NOMO-1 (cell line): ENCODE data around the gene TMEM108.

Source experiments
- DNase-seq, 2 experiments: peaks; one replicate each; lab custom pipeline; 2025; ENCODE audit not compliant: unreplicated experiment in 2 of 2; lab: John Stamatoyannopoulos, UW

TMEM108 gene

DNA sequence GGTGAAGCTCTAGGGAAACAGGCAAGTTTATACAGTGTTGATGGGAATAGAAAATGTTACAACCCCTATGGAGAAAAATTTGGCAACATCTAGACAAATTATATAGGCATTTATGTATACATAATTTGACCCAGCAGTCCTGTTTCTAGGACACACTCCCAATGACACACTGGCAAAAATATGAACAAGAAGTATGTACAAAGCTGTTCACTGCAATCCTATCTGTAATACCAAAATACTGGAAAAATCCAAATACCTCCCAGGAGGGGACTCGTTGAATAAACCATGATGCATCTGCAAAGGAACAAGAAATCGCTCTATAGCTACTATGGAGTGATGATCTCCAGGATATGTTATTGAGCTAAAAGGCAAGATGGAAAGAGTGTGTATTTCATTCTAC, 370.2 kb downstream of the TMEM108 start:
- DNase-seq: no peak

DNA sequence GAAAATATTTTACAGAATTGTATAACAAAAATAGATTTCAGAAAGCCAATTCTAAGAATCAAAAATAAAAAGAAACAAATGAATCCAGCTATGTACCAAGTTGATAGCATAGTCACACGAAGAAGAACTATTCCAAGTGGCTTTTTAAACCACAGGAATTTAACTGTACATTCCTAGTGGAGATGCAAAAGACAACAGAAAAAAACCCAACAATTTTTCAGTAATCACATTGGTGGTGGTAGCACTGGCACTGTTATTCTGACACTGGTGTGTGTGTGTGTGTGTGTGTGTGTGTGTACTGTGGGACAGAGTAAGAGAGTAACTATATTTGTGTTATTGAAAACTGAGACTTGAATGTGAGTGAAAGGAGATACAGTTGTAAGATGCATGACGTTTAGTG, 370.8 kb downstream of the TMEM108 start:
- no peak for DNase-seq

DNA sequence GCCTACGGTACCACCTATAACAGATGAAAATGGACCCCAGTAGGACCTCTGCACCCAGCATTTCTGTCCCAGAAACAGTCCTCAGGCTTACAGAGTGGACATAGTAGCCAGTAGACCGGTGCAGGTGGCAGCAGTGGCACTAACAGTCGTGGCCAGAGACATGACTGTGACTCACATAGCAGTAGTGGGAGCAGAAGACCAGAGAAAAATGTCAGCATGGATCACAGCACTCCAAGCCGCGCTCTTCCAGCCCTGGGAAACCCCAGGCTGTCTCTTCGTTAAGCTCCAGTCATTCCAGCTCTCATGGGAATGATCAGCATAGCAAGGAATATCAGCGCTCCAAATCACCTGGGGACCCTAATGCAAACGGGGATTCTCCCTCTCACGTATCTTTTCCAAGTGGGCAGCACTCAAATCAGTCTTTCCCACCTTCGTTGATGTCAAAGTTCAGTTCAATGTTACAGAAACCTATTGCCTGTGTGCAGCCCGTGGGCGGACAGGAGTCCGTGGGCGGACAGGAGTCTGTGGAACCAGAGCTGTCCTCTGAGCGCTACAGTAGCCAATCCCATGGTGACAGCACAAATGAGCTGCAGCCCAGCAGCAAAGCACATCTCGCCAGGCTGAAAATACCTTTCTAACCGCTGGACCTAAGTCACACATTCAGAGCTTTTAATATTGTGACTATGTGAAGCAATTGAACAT, 372.2 kb downstream of the TMEM108 start:
- no peak for DNase-seq

DNA sequence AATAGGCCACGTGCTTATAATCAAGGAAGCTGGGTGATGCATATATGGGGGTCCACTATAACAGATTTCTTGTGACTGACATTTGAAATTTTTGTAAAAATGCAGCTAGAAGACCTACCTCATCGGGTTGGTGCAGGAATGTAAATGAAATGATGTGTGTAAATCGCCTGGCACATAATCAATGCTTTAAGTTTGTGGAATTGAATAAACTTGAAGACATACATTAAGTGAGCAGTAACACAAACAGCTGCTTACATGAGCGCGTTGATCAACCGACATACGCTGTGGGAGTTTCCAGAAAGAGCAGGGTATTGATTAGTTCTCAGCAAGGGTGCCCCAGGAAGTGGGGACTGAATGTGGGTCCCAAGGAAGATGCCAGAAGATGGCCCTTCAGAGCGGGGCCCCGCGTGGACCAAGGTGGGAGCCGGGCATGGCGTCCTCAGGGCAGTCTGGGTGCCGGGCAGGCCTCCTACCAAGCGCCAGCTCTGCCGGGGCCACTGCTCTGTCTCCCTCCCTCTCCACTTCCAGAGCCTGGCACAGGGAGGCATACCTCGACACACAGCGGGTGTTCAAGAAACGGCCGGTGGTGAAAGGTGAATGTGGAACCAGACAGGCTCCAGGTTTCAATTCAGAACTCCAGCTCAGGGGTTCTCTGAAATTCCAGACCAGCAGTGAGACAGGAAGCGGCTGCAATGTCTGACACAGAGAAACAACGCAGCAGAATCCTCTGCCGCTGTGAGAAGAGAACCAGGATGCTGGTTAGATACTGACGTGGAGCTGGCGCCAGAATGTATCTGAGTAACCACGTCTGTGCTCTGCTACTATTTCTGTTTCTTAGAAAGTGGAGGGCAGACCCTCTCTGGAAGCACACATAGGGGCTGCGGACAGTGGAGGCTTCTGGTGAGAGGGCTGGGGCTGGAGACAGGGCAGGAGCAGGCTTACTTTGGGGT, 374.3 kb downstream of the TMEM108 start:
- DNase-seq: no peak

DNA sequence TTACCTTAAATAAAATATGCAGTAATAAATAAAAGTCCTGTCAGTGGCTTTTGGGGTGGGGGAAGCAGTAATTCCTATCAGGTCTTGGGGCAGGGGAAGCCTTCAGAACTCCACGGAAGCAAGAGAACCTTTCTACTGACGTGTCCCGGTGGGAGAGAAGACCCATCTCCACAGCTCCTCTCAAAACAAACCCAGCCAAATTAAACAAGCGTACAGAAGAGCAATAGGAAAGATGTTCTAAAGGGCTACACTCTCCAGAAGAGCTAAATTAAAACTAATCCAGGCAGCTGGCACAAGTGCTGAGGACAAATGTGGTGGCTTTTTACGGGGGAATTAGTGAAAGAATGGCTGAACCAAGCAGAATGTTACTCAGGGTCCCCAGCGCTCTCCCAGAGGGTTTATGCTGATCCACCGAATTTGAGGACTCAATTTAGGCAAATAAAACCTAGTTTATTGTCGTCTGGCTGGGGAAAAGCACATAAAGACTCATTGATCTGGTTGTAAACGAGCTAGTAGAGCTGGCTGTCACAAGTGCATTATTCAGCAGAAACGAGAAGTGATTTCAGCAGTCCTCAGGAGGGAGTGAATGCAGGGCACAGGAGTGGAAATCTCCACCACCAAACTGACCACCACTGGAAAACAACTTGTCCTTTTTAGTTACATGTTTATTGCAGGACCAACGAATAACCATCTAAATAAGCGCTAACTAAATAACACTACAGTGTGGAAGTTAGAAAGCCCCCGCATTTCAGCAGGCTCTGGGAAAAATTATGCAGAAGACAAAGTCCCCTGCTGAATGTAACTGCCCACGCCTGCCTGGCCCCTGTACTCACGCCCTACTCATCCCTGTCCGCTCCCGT, 375.2 kb downstream of the TMEM108 start:
- peak in 1 of 2 experiments; percentile 65 for DNase-seq

DNA sequence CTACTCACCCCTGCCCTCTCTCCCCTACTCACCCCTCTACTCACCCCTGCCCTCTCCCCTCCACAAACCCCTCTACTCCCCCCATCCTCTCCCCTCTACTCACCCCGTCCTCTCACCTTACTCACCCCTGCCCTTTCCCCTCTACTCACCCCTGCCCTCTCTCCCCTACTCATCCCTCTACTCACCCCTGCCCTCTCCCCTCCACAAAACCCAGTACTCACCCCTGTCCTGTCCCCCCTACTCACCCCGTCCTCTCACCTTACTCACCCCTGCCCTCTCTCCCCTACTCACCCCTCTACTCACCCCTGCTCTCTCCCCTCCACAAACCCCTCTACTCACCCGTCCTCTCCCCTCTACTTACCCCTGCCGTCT, 375.8 kb downstream of the TMEM108 start:
- DNase-seq: no peak

DNA sequence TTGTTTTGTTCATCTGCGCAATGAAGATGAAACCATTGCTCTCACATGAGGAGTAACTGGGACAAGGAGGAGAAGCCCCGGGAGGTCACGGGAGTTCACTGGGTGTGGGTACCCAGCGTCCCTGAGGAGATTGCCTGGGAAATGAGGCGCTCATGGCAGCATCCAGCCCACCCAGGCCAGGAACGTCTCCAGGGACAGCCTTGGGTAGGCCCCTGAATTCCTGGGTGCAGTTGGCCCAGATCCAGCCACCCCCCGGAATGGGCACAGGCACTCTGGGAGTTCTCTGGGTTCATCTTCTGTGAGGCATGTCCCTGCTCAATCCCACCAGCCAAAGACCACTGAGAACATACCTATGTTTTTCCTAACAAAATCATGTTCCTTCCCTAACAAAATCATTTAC, 380.2 kb downstream of the TMEM108 start:
- no peak for DNase-seq

DNA sequence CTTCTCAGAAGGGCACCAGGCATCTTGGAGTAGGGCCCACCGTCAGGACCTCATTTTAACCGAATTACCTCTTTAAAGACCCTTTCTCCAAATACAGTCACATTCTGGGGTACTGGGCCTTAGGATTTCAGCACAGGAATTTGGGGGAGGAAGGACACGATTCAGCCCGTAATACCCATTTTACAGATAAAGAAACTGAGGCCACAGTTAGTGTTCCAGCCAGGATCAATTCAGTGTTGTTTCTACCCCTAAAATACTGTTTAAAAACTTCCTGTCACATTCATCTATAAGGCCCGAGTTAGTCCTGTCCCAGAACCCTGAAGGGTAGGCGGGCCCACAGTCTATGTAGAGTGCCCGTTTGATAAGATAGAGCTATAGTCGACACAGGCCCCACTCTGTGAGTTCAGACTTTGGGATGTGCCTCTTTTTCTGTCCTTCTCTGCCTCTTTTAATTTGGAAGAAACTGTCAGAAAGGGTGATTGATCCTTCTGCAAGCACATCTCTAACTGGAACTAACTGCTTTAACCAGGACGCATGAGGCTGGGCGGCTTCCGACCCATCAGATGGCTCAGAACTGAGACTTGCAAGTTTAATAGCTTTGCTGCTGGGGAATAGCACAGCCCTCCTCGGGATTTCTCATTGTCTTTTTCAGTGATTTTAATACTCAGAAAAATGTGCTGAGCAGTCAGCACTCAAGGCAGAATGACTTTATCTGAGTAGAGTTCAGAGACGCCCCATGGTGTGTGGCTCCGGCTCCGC, 381.1 kb downstream of the TMEM108 start:
- no peak for DNase-seq

DNA sequence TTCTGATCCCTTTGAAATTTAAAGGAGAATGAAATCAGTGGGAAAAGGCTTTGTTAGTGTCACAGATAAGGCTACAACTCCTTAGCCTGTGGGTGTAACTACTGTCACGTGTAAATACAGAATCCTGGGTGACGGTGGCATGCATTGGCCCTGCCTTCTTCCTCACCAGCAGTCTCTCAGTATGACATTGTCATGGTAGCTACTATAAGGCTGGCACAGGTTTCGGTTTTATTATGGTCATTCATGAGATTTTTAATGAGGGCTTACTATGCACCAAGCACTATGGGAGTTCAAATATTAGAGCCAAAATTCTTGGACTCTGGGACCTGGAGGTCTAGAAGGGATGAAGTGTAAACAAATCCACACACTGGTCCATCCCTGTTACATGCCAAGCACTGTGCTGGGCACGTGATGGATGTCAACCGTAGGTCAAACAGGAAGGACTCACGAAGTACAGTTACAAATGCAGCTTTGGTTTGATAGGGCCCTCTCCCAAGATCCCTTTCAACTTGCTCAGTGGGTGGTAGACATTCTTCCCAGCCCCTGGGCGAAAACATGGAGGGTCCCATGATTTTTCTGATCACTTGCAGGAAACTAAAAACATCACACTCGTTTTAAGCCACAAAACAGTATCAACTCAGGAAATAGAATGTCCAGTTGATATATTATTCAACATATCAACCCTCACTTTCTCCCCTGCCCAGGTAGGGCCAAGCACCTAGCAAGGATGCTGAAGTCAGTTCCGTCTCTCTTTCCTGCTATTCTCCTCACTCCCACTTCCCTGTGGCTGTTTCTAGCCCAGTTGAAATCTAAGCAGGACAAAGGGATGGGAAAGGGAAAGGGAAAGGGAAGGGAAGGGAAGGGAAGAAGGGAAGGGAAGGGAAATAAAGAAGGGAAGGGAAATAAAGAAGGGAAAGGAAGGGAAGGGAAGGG, 387.0 kb downstream of the TMEM108 start:
- DNase-seq: no peak

DNA sequence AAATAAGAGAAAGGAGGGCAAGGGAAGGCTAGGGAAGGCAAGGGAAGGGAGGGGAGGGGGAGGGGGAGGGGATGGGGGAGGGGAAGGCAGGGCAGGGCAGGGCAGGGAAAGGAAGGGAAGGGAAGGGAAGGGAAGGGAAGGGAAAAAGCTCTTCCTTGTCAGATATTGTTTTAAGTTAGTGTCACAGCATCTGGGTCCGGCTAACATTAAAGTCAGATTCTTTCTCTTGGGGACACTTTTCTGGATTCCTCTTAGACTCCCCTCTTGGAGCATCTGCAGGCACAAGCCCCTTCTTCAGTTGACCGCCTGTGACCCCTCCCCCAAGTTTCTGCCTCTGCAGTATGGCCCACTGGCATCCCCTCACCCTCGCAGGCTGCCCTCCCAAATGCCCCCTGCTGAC, 387.7 kb downstream of the TMEM108 start:
- no peak for DNase-seq

DNA sequence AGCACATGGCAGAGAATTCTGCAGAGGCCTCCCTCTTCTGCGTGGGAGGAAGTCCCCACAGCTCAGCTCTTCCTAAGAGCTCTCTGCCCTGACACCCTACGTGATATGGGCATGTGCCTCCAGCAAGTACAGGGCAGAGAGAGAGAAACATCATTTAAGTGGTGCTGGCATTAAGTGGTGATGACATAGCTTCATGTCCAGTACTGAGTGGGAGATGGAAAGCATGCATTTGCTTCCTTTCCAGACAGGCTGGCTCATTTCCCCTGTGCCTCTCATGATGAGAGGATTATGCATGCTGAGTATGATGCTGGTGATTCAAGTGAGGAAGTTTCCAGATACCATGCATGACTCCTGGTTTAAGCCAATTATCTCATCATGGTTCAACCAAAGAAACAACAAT, 388.5 kb downstream of the TMEM108 start:
- no peak for DNase-seq

DNA sequence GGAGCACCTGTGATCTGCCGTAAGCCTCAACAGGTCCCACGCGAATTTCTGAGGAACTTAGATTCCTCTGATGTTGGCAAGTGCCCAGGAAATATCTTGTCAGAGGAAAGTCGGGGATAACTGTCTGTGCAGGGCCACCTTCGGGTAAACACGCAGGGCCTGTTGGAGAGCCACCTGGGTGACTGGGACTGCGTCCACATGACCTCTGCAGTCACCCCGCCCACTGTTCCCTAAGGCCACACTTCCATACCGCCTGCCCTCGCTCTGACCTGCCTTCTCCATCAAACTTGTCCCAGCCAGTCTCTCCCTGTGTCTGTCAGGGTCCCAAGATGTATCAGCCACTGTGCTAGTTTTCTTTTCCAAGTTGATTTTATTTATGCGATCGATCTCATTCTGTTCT, 390.4 kb downstream of the TMEM108 start:
- DNase-seq: no peak

DNA sequence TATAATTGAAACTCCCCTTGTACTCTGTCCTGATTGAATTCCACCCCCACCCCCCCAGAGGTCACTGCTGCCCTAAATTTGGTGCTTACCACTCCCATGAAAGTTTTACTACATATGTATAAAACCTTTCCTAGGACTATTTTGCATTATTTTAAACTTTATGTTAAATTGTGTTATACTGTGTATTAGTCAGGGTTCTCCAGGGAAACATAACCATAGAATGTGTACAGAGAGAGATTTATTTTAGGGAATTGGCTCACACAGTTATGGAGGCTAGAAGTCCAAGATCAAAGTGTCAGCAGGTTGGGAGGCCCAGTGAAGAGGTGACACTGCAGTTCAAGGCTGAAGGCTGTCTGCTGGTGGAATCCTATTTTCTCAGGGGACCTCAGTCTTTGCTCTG, 390.9 kb downstream of the TMEM108 start:
- no peak for DNase-seq

DNA sequence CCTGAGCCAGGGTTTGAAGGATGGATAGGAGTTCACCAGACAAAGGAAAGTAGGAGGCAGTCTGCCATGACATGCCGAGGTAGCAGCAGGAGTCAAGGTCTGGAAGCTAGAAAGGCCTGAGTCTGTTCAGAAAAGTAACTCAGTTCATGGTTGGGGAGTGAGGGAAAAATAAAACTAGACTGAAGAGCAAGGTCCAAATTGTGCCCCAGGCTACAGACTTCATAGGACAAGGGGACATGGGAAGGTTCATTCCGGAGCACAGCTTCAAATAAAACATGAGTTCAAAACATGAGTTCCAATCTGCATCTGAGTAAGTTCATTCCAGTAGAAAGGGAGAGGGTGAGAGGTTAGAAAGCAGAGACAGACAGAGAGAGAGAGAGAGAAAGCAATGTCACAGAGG, 401.4 kb downstream of the TMEM108 start:
- DNase-seq: no peak

DNA sequence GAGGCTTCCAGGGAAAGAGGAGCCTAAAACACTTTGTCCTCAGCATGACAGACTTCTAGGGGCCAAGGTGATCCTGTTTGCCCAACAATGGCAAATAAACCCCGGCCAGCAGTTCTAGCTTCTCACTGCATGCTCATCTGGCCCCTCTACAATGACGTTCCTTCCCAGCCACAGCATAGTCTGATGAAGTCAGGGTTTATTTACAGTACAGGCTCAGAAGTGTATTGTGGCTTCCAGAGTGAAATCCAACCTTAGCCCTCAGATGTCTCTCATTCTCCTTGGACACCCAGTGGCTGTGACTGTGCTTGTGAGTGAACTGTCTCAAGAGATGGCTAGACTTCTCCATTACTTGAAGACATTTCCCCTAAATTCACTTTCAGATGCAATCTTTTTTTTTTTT, 402.5 kb downstream of the TMEM108 start:
- no peak for DNase-seq

DNA sequence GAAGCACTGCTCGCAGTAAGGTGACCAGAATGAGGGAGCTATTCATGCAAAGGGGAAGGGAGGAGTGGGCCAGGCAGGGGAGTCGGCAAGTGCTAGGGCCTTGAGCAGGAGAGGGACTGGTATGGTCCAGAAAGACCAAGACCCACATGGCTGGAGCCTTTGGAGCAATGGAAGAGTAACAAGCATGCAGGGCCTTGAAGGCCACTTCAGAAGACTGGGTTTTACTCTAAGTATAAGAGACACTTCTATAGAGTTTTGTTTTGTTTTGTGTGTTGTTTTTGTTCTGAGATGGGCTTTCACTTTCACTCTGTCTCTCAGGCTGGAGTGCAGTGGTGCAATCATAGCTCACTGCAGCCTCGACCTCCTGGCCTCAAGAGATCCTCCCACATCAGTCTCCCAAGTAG, 403.7 kb downstream of the TMEM108 start:
- DNase-seq: peak in 1 of 2 experiments; percentile 24

DNA sequence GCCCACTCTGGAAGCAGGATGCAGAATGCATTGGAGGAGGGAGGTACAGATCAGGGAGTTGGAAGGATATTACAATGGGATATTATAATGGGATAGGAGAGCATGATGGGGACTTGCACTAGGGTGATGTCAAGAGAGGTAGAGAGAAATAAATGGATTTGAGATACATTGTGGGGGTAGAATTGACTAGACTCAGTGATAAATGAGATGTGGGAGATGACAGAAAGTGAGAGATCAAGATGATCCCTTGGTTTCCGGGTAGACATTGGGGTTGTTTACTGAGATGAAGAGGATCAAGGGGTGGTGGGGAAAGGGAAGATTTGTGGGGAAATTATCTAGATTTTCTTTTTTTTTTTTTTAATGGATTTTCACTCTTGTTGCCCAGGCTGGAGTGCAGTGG, 404.3 kb downstream of the TMEM108 start:
- DNase-seq: no peak

DNA sequence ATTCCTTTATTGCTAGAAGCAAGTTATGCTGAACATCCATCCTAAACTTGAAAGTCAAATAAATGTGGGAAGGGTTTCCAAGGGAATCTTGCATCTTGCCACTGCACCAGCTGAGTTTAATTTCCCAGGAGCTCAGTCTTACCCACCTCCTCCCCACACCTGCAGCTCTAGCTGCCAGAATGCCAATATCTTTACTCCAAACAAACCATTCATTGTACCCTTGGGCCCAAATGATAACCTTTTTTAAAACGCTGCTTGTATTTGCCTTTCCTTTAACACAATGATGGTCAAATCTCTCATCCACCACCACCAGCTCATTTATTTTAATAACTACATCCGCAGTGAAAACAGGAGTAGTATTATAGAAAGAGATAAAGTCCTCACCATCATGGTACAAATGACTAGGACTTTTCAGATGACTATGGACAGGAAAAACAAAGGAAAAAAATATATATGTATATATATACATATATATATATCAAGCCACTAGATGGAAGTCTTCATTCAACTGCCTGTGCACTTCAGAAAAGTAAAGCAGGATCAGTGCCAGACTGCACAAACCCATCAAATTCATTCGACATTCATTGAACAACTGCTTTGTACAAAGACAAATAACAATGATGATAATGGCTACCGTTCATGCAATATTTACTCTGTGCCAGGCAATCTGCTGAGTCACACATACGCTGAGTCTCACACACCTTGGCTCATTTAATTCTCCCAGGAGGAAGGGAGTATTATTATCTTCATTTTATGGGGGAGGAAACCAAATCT, 405.6 kb downstream of the TMEM108 start:
- no peak for DNase-seq

DNA sequence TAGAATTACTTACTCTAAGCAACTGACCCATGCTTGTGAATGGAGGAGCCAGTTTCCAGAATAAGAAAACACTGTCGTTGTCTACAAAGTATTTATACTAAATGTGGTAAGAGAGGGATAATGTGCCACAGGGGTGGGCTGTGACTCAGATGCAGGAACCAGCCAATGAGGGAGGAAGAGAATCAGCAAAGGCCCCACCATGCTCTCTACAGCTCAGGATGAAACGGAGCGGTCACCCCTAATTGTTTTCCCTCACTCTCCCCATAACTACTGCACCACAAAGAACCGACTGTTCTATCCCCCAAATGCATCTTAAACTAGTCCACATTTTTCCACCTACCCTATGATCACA, 406.2 kb downstream of the TMEM108 start:
- DNase-seq: no peak
